ENCODE measurements around the gene GGA3.

The GGA3 gene

DNA sequence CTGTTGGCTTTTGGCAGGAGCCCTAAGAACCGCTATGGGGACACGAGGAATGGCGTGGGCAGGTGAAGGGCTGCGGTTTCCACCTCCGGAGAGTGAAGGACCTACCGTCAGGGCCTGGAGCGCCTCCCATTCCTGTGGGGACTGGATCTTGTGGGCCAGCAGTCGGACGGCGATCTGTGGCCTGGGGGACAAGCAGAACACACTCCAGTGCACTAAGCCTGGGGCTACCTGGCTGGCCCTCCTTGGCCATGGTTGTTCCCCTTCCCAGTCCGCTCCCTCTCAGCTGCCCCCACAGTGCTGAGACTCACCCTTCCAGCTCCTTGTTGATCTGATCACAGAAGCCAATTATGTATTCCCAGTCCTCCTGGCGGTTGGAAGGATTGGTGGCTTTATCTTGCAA is 15.0 kb downstream of the GGA3 start:
- DNase-seq (ENCODE audit: low read depth) = no peak

DNA sequence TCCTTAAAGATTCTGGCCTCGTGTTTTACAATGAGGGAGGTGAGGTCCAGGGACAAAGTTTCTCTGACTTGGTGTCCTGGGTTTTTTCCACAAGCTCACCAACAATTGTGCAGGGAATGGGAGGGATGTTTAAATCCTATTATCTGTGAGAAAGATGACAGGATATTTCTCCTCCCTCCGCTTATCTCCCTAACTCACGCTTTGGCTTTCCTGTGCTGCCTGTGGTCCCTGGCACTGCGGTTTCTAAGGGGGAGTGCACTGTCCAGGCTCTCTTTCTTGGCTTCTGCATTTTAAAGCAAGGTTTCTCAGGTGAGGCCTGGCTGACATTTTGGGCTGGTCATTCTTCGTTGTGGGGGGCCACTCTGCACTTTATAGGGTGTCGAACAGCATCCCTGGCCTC is 16.4 kb downstream of the GGA3 start:
- DNase-seq (ENCODE audit: low read depth) = no peak

DNA sequence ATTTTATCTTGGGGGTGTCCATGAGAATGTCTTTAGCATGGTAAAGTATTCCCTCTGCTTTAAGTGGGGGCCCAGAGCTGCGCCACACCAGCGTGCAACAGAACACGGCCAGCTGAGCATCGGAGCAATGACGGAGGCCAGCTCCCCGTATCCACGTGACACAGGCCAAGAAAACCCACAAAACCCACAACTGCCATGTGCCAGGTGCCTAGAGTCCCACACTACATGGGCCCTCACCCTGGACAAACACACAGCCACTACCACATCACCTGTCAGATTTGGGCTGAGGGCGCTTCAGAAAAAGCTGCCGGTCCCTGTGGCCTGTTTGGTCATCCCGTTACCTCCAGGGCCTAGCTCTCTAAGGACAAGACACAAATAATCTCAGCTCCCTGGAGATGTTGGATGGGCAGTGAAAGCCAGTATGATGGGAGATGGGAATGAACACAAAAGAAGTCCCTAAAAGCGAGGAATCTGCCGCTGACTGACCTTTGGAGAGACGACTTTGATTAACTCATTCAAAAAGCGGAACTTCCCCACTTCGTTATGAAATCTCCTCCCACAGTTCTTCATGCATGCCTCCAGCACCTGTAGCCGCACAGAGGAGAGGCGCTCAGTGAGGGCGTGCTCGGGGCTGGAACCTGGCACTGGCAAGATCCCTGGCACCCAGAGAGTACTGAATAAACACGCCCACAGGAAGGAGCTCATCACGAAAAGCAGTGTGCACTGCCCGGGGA is 17.1 kb downstream of the GGA3 start:
- no peak for DNase-seq (ENCODE audit: low read depth)

- no peak for DNase-seq (ENCODE audit: low read depth)
Measured at GRCh38 chr17:75242461-75243042, 18.9 kb downstream of the GGA3 start.

DNA sequence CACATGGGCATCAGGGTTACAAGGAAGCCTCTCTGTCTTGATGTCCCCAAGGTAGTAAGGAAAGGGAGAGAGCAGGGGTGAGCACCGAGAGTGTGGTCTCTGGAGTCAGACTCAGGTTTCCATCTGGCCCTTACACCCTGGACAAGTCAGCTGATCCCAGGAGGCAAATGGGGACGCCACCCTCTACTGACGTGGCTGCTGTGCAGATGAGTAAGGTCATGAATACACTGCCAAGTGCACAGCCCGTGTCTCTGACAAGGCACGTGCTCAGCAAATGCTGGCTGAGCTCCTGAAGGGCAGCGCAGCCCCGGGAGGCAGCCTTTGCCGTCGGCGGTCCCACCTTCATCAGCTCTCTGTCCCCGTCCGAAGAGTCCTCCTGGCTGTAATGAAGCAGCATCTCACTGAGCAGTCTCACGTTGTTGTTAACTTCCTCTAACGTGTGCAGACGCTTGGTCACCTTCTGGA is 19.4 kb downstream of the GGA3 start:
- DNase-seq (ENCODE audit: low read depth) = no peak

- DNase-seq (ENCODE audit: low read depth) = no peak
Measured at GRCh38 chr17:75241502-75241901, 19.9 kb downstream of the GGA3 start.

DNA sequence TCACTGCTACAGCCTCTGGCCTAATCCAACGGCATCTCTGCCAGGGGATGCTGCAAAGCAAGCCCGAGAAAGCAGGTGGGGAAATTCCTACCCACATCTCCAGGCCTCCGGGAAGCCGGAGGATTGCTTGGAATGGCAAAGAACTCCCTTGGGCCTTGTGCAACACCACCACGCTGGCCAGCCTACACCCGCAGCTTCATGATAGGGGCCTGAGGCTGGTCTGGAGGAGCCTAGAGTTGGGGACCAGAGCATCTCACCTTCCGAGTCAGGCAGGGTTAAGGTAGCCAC is 20.3 kb downstream of the GGA3 start:
- no peak for DNase-seq (ENCODE audit: low read depth)

DNA sequence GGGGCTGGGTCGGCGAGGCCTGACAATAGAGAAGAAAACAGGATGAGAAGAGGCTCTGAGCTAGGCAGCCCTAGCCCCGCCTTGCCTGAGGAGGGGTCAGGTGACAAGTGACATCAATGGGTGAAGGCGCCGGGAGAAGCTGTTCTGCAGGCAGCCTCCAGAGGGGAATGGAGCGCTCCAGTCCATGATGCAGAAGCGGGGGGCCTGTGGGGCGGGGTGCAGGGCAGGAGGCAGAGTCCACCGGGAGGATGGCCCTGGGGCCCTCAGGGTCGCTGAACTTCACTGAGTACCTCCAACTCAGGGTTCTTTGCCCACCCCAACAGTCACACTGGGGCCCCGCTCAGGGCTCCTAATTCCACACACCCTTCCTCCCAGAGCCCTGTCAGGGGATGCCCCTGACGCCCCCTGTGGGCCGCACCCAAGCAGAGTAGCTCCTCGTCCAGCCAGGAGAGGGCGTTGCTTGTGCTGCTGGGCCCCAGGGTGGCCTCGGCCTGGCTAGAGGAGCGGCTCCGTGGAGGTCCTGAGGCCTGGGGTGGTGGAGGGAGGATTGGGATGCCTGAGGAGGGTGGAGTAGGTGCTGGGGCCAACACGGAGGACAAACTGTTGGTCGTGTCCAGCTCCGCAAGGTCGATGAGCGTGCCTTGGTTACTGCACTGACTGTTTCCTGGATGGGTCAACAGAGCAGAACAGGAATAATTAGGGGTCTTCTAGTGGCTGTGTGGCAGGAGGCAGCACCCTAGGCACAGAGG is 20.8 kb downstream of the GGA3 start:
- no peak for DNase-seq (ENCODE audit: low read depth)

- DNase-seq (ENCODE audit: low read depth) = no peak
Measured at GRCh38 chr17:75239778-75240393, 21.5 kb downstream of the GGA3 start.

DNA sequence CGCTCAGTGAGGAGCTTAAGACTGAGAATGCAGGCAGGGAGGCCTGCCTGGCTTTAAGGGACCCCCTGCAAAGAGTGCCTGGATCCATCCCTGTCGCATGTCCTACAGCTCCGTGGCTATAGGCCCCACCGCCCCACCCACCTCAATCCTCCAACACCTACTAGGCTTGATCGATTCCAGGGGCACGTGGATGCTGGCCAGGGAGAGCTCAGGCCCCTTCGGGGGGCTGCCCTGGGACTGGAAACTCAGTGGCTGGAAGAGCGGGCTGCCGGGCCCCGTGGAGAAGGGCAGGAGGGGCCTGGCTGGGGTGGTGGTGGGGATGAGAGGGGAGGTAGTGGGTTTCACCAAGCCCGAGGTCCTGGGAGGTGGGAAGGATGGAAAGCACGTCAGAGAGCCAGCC is 22.2 kb downstream of the GGA3 start:
- no peak for DNase-seq (ENCODE audit: low read depth)

DNA sequence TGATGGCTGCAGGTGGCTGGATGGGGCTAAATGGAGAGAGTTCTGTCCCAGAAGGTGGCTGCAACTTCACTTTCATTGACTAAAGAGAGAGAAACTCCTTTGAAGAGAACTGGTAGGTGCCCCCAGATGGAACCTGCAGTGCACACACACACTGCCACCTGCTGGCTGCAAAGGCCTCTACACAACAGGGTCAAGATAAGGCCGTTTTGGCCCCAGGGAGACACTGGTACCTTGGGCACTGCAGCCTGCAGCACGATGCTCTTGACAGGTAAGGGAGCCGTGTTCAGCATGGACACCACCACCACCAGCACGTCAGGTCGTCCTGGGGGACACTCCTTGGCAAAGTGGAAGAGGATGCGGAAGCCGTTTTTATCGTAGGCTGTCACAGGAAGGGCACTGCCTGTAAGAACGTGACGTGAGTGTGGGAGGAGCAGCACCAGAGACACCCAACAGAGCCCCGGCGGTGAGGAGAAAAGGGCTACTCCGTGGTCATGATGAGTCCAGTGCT is 22.7 kb downstream of the GGA3 start:
- DNase-seq (ENCODE audit: low read depth) = no peak

DNA sequence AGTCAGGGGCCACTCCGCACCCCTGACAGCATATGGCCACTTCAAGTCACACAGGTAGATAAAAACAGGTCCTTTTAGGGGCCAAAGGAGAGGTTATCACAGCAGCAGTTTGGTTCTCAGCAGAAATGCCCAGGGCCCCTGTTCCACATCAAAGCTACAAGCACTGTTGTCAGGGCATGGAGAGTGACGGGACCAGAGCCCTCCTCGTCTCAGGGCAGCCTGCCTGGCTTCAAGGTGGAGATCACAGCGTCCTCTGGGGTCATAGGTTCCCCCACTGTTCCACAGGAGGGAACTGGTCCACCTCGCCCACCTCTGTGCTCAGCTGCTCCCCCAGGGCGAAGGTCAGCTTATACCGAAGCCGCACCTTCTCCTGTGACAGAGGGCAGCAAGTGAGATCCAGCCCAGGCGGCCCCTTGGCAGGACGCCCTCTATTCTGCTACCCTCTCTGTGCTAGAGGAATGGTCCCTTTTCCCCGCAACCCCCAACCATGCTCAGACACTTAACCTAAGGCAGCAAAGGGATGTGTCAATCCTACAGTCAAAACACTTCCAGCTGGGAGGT is 23.3 kb downstream of the GGA3 start:
- no peak for DNase-seq (ENCODE audit: low read depth)

DNA sequence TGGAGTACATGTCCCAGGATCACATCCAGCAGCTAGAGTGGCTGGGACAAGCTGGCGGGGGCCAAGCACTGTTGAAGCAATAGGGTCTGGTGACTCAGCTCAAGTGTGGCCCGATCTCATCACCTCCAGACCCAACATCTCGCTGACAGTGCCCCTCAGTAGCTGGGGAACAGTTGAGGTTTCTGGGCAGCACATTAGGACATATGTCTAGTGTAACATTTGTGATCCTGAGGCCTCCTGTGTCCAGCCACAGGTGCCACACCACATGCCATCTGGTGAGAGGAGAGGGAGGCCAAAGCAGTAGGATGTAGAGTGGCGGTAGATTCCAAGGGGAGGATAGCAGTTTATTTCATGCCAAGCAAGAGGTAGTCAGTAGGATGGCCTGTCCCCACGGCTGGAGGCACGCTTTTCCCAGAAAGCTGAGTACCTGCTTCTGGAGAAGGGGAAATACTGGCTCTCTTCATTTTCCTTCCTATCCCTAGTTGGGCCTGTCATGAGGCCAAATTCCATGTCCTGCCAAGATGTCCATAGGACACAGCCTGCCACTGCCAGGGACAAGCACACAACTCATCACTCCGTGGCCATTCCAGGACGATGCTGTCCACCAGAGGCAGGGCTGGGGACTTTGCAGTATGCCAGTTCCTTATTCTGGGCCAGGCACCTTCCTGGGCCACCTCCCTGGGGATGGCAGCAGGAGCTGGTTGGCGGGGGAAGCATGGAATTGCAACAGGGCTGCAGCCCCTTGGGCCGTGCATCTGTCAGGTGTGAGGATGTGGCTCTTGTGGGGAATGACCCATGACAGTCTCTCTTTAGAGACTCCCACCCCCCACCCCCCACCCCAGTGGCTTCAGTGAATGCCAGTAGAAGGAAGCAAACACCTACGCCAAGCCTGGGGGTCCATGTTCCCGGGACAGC is 24.0 kb downstream of the GGA3 start:
- no peak for DNase-seq (ENCODE audit: low read depth)

GRCh38 chr17:75232786-75233185 is 28.6 kb downstream of the GGA3 start:
- DNase-seq (ENCODE audit: low read depth) = no peak

DNA sequence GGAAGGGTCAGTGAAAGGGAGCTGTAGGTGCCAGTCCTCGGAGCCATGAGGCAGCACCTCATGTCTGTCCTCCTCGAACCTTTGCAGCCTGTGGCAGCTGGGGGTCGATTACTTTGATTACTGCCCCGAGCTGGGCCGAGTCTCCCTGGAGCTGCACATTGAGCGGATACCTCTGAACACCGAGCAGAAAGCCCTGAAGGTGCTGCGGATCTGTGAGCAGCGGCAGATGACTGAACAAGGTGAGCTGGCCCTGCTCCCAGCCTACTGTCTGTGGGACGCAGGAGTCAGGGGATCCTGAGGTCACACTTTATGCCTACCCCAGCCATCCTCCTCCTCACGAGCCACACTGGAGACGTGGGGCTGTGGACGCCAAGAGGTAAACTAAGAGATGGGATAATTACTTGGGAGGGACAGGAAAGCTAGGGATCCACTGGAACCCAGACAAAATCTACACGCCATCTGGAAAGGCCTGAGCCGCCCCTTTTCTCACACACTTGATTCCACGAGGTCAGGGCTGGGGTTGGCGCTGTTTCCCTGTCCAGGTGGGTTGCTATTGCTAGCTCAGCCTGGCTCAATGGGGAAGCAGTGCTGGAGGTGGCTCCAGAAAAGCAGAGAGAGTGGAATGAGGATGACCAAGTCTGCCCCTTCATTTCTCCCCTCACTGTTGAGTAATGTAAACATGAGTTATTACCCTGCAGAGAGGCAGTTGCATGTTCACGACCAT is 29.5 kb downstream of the GGA3 start:
- DNase-seq (ENCODE audit: low read depth) = no peak

- DNase-seq (ENCODE audit: low read depth) = no peak
Measured at GRCh38 chr17:75231071-75231470, 30.3 kb downstream of the GGA3 start.

DNA sequence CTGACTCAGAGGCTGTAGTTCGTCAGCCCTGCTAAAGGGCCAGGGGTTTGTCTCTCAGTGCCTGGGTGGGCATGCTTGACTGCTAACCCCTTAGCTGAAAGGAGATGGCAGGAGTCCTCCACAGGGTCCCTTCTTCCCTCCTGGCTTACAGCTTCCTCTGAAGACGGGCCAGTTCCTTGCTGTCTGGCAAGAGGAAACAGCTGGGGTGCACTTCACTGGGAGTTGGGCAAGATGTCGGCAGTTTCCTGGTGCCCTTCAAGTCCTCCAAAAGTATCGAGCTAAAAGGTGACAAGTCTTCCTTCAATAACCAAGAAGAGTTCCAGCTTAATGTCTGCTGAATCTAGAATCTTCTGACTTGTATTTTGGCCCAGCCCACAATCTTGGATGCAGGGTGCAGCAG is 32.6 kb downstream of the GGA3 start:
- DNase-seq (ENCODE audit: low read depth) = no peak

DNA sequence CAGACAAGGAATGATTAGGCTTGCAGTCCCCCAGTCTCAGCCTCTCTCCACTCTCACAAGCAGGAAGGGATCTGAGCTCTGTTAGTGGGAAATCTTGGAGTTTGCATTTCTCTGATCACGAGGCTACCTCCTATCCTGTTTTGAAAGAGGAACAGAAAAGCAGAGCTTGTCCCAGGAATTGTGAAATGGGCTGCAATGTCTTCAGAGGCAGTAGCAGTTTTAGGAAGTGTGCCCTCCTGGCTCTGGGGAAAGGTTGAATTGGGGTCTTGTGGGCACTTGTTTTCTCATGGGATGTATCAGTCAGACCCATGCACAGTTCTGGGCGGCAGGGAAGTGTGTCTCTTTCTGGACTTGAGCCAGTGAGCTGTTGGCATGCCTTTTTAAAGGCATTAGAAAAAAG is 33.1 kb downstream of the GGA3 start:
- no peak for DNase-seq (ENCODE audit: low read depth)

DNA sequence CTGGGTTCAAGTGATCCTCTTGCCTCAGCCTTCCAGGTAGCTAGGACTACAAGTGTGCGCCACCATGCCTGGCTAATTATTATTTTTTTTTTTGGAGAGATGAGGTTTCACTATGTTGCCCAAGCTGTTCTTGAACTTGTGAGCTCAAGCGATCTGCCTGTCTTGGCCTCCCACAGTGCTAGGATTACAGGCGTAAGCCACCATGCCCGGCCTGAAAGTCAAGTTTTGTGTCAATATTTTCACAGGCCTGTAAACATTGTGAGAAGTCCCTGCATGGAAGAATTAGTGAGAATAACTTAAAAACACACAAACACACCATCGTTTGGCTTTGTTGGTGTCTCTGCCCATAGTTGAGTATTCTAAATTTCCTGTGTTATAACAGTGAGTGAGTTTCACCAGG is 33.7 kb downstream of the GGA3 start:
- no peak for DNase-seq (ENCODE audit: low read depth)

DNA sequence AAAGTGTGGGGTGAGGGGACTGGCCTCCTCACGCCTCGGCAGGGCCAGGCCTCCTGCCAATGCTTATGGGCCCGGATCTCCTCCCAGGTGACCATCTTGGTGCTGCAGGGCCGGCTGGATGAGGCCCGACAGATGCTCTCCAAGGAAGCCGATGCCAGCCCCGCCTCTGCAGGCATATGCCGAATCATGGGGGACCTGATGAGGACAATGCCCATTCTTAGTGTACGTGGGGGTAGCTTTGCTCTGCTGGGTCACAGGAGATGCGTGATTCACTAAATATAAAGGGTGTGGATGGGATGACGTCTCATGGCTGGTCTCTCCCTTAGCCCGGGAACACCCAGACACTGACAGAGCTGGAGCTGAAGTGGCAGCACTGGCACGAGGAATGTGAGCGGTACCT is 36.4 kb downstream of the GGA3 start:
- no peak for DNase-seq (ENCODE audit: low read depth)

DNA sequence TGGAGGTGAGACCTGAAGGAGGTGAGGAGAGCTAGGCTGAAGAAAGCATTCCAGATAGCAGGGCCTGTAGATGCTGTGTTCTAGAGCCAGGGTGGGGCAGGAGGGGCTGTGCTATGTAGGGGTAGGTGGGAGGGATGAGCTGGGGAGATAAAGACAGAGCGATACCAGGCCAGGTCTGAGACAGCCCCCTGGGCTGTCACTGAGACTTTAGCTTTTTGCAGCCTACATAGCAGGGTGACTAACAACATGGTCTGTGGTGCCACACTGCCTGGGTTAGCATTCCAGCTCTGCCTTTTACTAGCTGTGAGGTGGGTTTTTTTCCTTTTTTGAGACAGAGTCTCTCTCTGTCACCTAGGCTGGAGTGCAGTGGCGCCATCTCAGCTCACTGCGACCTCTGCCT is 41.6 kb downstream of the GGA3 start:
- DNase-seq (ENCODE audit: low read depth) = no peak
